Measurements from ENCODE around the gene GID8.
"Not testable (repeated sequence)": the region's sequence is repeated elsewhere in the genome, so short reads cannot be mapped to it uniquely, and the experiment has no call there.

The GID8 gene

GRCh38 chr20:62951896-62952372 lies 14.0 kb downstream of the GID8 start:
- Mint-ChIP-seq H3K9me3 (peaks cover 4% of the 10 kb centered on the region), H3K4me3 (peak overlapping the region; percentile 72), H3K27ac (peak overlapping the region; percentile 92), H3K36me3 (peaks cover 43% of the 10 kb centered on the region), H3K27me3 (no peaks in the 10 kb centered on the region), H3K4me1 (peaks cover 34% of the 10 kb centered on the region)
- ATAC-seq, result no peak

- H3K4me1 Mint-ChIP-seq, result peaks cover 30% of the 10 kb centered on the region
- peak; percentile 76 for ATAC-seq
- H3K9me3 Mint-ChIP-seq, result peaks cover 4% of the 10 kb centered on the region
- H3K36me3 Mint-ChIP-seq, result peaks cover 43% of the 10 kb centered on the region
- peak within 1 kb of the TSS; percentile 72 for H3K4me3 Mint-ChIP-seq
- no peaks in the 10 kb centered on the region for H3K27me3 Mint-ChIP-seq
- peak within 1 kb of the TSS; percentile 92 for H3K27ac Mint-ChIP-seq
Measured at GRCh38 chr20:62952373-62952967, 14.5 kb downstream of the GID8 start, which contains the start of gene SLC17A9. Gene SLC17A9, plus strand, starts transcription at chr20:62952709. Its CDS starts 122 bp downstream, at chr20:62952831.

GRCh38 chr20:62952968-62953838 lies 15.3 kb downstream of the GID8 start:
- Mint-ChIP-seq H3K4me1 (peaks cover 30% of the 10 kb centered on the region), H3K27ac (peak overlapping the region; percentile 92), H3K9me3 (peaks cover 4% of the 10 kb centered on the region), H3K27me3 (no peaks in the 10 kb centered on the region), H3K4me3 (peak overlapping the region; percentile 72), H3K36me3 (peaks cover 43% of the 10 kb centered on the region)
- peak; percentile 2 for ATAC-seq

GRCh38 chr20:62953839-62954703 lies 16.1 kb downstream of the GID8 start:
- Mint-ChIP-seq H3K4me1 (peaks cover 30% of the 10 kb centered on the region), H3K27me3 (no peaks in the 10 kb centered on the region), H3K9me3 (peaks cover 2% of the 10 kb centered on the region), H3K4me3 (peak overlapping the region; percentile 72), H3K27ac (peak overlapping the region; percentile 92), H3K36me3 (peaks cover 36% of the 10 kb centered on the region)
- ATAC-seq, result peak; percentile 95

GRCh38 chr20:62955519-62956386 lies 17.8 kb downstream of the GID8 start:
- Mint-ChIP-seq H3K36me3 (peaks cover 31% of the 10 kb centered on the region), H3K27me3 (no peaks in the 10 kb centered on the region), H3K27ac (peak overlapping the region; percentile 40), H3K4me3 (peak overlapping the region; percentile 23), H3K9me3 (no peaks in the 10 kb centered on the region), H3K4me1 (peaks cover 26% of the 10 kb centered on the region)
- no peak for ATAC-seq

GRCh38 chr20:62956387-62957135 lies 18.6 kb downstream of the GID8 start:
- Mint-ChIP-seq H3K27me3 (no peaks in the 10 kb centered on the region), H3K4me1 (peaks cover 26% of the 10 kb centered on the region), H3K27ac (peak overlapping the region; percentile 40), H3K4me3 (no peak overlapping the region), H3K9me3 (no peaks in the 10 kb centered on the region), H3K36me3 (peaks cover 34% of the 10 kb centered on the region)
- no peak for ATAC-seq

- ATAC-seq, result no peak
- Mint-ChIP-seq H3K36me3 (peaks cover 40% of the 10 kb centered on the region), H3K4me3 (no peak overlapping the region), H3K27me3 (no peaks in the 10 kb centered on the region), H3K4me1 (peaks cover 21% of the 10 kb centered on the region), H3K9me3 (no peaks in the 10 kb centered on the region), H3K27ac (no peak overlapping the region)
Measured at GRCh38 chr20:62957136-62958117, 19.5 kb downstream of the GID8 start.

GRCh38 chr20:62958388-62959100 lies 20.6 kb downstream of the GID8 start:
- H3K27me3 Mint-ChIP-seq, result no peaks in the 10 kb centered on the region
- no peak overlapping the region for H3K27ac Mint-ChIP-seq
- peaks cover 20% of the 10 kb centered on the region for H3K4me1 Mint-ChIP-seq
- no peak for ATAC-seq
- no peak overlapping the region for H3K4me3 Mint-ChIP-seq
- no peaks in the 10 kb centered on the region for H3K9me3 Mint-ChIP-seq
- peaks cover 40% of the 10 kb centered on the region for H3K36me3 Mint-ChIP-seq

- Mint-ChIP-seq H3K27ac (no peak overlapping the region), H3K4me3 (no peak overlapping the region), H3K9me3 (no peaks in the 10 kb centered on the region), H3K36me3 (peaks cover 47% of the 10 kb centered on the region), H3K4me1 (peaks cover 14% of the 10 kb centered on the region), H3K27me3 (no peaks in the 10 kb centered on the region)
- no peak for ATAC-seq
Measured at GRCh38 chr20:62959101-62959971, 21.4 kb downstream of the GID8 start.

- Mint-ChIP-seq H3K36me3 (peaks cover 50% of the 10 kb centered on the region), H3K4me1 (peaks cover 9% of the 10 kb centered on the region), H3K27ac (no peak overlapping the region), H3K27me3 (no peaks in the 10 kb centered on the region), H3K4me3 (no peak overlapping the region), H3K9me3 (no peaks in the 10 kb centered on the region)
- no peak for ATAC-seq
Measured at GRCh38 chr20:62959998-62960436, 22.1 kb downstream of the GID8 start.

- H3K36me3 Mint-ChIP-seq, result peaks cover 52% of the 10 kb centered on the region
- H3K27ac Mint-ChIP-seq, ATAC-seq, H3K27me3 Mint-ChIP-seq, H3K4me3 Mint-ChIP-seq, H3K4me1 Mint-ChIP-seq, H3K9me3 Mint-ChIP-seq: not testable (repeated sequence)
Measured at GRCh38 chr20:62960446-62961309, 22.7 kb downstream of the GID8 start.

Measured in stimulated activated memory B cell treated with anti-CD40 and anti-IgM and Interleukin-4, amounts not matched to agents 10 μg/mL and 1 μg/mL and 100 μg/mL, for 72 hours (primary cell).